Right cardiac atrium (tissue), 5 donors: Measurements from ENCODE around the gene GTF2H2. TPM values are rescaled to one million over a fixed set of nuclear protein-coding genes. Genes with fewer than 3 reads are reported as not detected.
A peak's percentile ranks its signal among the peaks of the same experiment; 100 is the strongest.
"Not testable (repeated sequence)": the region's sequence is repeated elsewhere in the genome, so short reads cannot be mapped to it uniquely, and the experiment has no call there.

Experiments
- ATAC-seq, 2 donors: fragments of 200-7000 bp; cut with Tn5 transposase; one replicate each; pipeline versions ENCODE4 v1.8.0 to v1.9.1; 2020; ENCODE audit warnings: moderate library complexity in 2 of 2, mild to moderate bottlenecking in 1 of 2
- DNase-seq, 3 donors: peaks; one replicate each; pipeline ENCODE4 v3.0.0-alpha.2; 2020
- H3K27ac ChIP-seq: one replicate; pipeline ENCODE4 v1.5.1; 2013; ENCODE audit warnings: mild to moderate bottlenecking, low read length, control low read depth, moderate library complexity
- H3K27me3 ChIP-seq: one replicate; pipeline ENCODE4 v1.6.1; 2013; ENCODE audit not compliant: control insufficient read depth, insufficient read depth
- H3K4me1 ChIP-seq: one replicate; pipeline ENCODE4 v1.6.1; 2013; ENCODE audit warnings: low read length; ENCODE audit not compliant: control insufficient read depth, insufficient read depth
- H3K4me3 ChIP-seq: one replicate; pipeline ENCODE4 v1.5.1; 2013; ENCODE audit warnings: low read length, control low read depth
- H3K9me3 ChIP-seq: one replicate; pipeline ENCODE4 v1.6.1; 2013; ENCODE audit warnings: low read length; ENCODE audit not compliant: control insufficient read depth
- WGBS: extraction: QIAGEN DNeasy Blood & Tissue Kit; methylation state at CpG from one replicate; pipeline ENCODE4 v1.1.7; 2013; 5-methylcytosine and 5-hydroxymethylcytosine counted together
- intact Hi-C, 4 donors: fragments of 100-400 bp; cut with DNase I; formaldehyde crosslinking; loops; one replicate each; pipeline versions ENCODE4 v1.11.0 to v1.14.0; 2022 to 2023
- long read RNA-seq, 4 donors: library from polyadenylated mRNA; unstranded; transcript quantifications; one replicate each; pipeline ENCODE4 v2.0.0, GENCODE V29; 2020 to 2021
- polyA plus RNA-seq: library from polyadenylated mRNA; stranded (reverse); fragments of 200-250 nt; gene quantifications from one replicate; pipeline ENCODE4 v1.2.3, GENCODE V29; 2013
- total RNA-seq, 4 donors: library from RNA; stranded (reverse); fragmentation: NEBNext Ultra II Directional; extraction: Animal tissue kit (Norgen Biotek cat#: 25700); gene quantifications; one replicate each; pipeline ENCODE4 v1.2.1, GENCODE V29; 2021
- donor health status: healthy with polysubstance abuse.
- donor health status: DM: no; HTN: yes; CAD: no.
- donor health status: DM: no; HTN: no; CAD: no.
- donor health status: DM: no; HTN: yes; CAD: no; lungs with severe emphysema.
- donor health status: DM: yes; HTN: yes; CAD: no.

Gene GTF2H2
- total RNA-seq (10 to 100 TPM in 2 of 4 donors, 1 to 10 TPM in 2; 5.2 to 16.0 (median 11.0) TPM), polyA plus RNA-seq (5.3 TPM)
- long read RNA-seq, donor 1, full-length matches to known transcripts = 4 of 10 reads
- long read RNA-seq, donor 1, partial matches to known transcripts = 1 of 10 reads
- long read RNA-seq, donor 1, other reads (novel, unspliced or antisense) = 5 of 10 reads
- long read RNA-seq, donor 2, partial matches to known transcripts = 0 of 1 reads
- long read RNA-seq, donor 2, other reads (novel, unspliced or antisense) = 1 of 1 reads
- long read RNA-seq, donor 3, full-length matches to known transcripts = 10 of 33 reads
- long read RNA-seq, donor 3, partial matches to known transcripts = 3 of 33 reads
- long read RNA-seq, donor 3, other reads (novel, unspliced or antisense) = 20 of 33 reads
- long read RNA-seq, donor 4, partial matches to known transcripts = 0 of 2 reads
- long read RNA-seq, donor 4, other reads (novel, unspliced or antisense) = 2 of 2 reads

- H3K27ac ChIP-seq, intact Hi-C loops, H3K4me1 ChIP-seq, H3K9me3 ChIP-seq, DNase-seq, H3K4me3 ChIP-seq, H3K27me3 ChIP-seq: not testable (repeated sequence)
- ATAC-seq = peak; percentile 98 to 99
- no CpG with 5 or more reads among the region's 46 CpGs for WGBS
Measured at GRCh38 chr5:71067262-71067928, at the start of gene GTF2H2. TSS of gene GTF2H2 (minus strand) at chr5:71067676. CDS start at chr5:71062763, 4,913 bp downstream.

GRCh38 chr5:71109730-71110275 is 42.3 kb upstream of the GTF2H2 start:
- intact Hi-C loops, H3K4me1 ChIP-seq, DNase-seq, H3K27ac ChIP-seq, H3K4me3 ChIP-seq, ATAC-seq, H3K9me3 ChIP-seq, H3K27me3 ChIP-seq: not testable (repeated sequence)
- WGBS = no CpG with 5 or more reads among the region's 12 CpGs

- ATAC-seq, intact Hi-C loops, H3K9me3 ChIP-seq, H3K27ac ChIP-seq, DNase-seq, H3K4me3 ChIP-seq, H3K27me3 ChIP-seq, H3K4me1 ChIP-seq: not testable (repeated sequence)
- no CpG with 5 or more reads among the region's 7 CpGs for WGBS
Measured at GRCh38 chr5:71099996-71100395, 32.5 kb upstream of the GTF2H2 start.

DNA sequence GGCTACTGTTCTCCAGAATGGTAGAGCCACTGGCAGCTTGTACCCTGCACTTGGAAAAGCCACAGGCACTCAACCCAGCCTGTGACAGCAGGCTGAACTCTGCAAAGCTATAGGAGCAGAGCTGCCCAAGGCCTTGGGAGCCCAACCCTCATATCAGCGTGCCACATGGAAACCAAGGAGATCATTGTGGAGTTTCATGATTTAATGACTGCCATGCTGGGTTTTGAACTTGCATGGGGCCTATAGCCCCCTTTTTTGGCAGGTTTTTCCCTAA is 30.4 kb upstream of the GTF2H2 start:
- H3K27ac ChIP-seq, intact Hi-C loops, H3K27me3 ChIP-seq, H3K9me3 ChIP-seq, H3K4me1 ChIP-seq, DNase-seq, ATAC-seq, H3K4me3 ChIP-seq: not testable (repeated sequence)
- whole genome bisulfite sequencing = no CpG with 5 or more reads among the region's 1 CpG

DNA sequence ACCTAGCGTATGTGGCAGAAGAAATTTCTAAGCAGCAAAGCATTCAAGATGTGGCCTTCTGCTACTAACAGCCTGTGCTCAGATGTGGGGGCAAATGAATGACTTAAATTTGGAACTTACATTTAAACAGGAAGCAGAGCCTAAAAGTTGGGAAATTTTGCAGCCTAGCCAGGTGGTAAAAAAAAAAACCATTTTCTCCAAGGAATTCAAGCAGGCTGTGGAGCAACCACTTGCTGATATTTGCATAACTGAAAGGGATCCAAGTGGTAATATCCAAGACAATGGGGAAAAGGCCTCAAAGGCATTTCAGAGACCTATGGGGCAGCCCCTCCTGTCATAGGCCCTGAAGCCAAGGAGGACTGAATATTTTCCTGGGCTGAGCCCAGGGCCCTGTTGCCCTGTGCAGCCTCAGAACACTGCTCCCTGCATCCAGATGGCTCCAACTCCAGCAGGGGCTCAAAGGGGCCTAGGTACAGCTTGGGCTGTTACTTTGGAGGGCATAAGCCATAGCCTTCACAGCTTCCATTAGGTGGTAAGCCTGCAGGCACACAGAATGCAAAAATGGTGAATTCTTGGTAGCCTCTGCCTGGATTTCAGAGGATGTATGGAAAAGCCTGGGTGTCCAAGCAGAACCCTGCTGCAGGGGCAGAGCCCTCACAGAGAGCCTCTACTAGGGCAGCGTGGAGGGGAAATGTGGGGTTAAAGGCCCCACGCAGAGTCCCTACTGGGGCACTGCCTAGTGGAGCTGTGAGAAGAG is 29.9 kb upstream of the GTF2H2 start:
- H3K27me3 ChIP-seq, H3K27ac ChIP-seq, intact Hi-C loops, H3K4me3 ChIP-seq, H3K9me3 ChIP-seq, ATAC-seq, H3K4me1 ChIP-seq: not testable (repeated sequence)
- peak in 1 of 3 donors; percentile 23 for DNase-seq
- WGBS = 95% methylated on average over 2 of the region's 3 CpGs

- DNase-seq, H3K27ac ChIP-seq, H3K4me3 ChIP-seq, H3K9me3 ChIP-seq, ATAC-seq, H3K27me3 ChIP-seq, H3K4me1 ChIP-seq, intact Hi-C loops: not testable (repeated sequence)
- 67% methylated on average over 1 of the region's 2 CpGs for WGBS
Measured at GRCh38 chr5:71089773-71090172, 22.3 kb upstream of the GTF2H2 start.

- H3K4me1 ChIP-seq, H3K9me3 ChIP-seq, H3K4me3 ChIP-seq, DNase-seq, H3K27me3 ChIP-seq, intact Hi-C loops, H3K27ac ChIP-seq, ATAC-seq: not testable (repeated sequence)
- WGBS = 95% methylated on average over 1 of the region's 2 CpGs
Measured at GRCh38 chr5:71088754-71089153, 21.3 kb upstream of the GTF2H2 start.

DNA sequence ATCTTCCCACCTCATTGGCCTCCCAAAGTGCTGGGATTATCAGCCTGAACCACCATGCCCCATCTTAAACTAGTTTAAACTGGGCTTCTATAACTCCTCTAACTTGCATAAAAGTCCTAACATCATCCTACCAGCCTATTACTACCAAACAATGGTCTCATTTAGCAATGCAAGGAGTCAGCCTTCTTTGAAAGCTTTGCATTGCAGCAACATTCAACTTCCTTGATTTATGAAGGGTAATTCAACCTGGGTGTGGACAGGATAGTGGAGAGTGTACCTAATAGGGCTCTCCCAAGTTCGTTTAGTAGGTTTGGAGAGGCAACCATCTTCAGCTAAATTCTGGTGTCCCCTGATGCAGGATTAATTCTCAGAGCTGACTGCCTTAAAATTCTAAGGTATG is 18.7 kb upstream of the GTF2H2 start:
- ATAC-seq, H3K9me3 ChIP-seq, H3K27ac ChIP-seq, H3K27me3 ChIP-seq, intact Hi-C loops, H3K4me1 ChIP-seq, DNase-seq, H3K4me3 ChIP-seq: not testable (repeated sequence)
- WGBS = no CpG with 5 or more reads among the region's 1 CpG

- DNase-seq, ATAC-seq, H3K27ac ChIP-seq, H3K9me3 ChIP-seq, H3K4me3 ChIP-seq, intact Hi-C loops, H3K4me1 ChIP-seq, H3K27me3 ChIP-seq: not testable (repeated sequence)
- no CpG with 5 or more reads among the region's 3 CpGs for WGBS
Measured at GRCh38 chr5:71084280-71085063, 17.0 kb upstream of the GTF2H2 start.

- ATAC-seq, H3K4me3 ChIP-seq, H3K9me3 ChIP-seq, H3K27me3 ChIP-seq, DNase-seq, H3K4me1 ChIP-seq, intact Hi-C loops, H3K27ac ChIP-seq: not testable (repeated sequence)
- WGBS = no CpG with 5 or more reads among the region's 7 CpGs
Measured at GRCh38 chr5:71082898-71083297, 15.4 kb upstream of the GTF2H2 start.
